Posterior vena cava (tissue), 2 donors: ENCODE results near the gene HTR5A. TPM values are rescaled to one million over a fixed set of nuclear protein-coding genes. Genes with fewer than 3 reads are reported as not detected.

Experiments
- DNase-seq: peaks from one replicate; pipeline ENCODE4 v3.0.0-alpha.2; 2020; ENCODE audit warnings: low spot score
- intact Hi-C, 2 donors: fragments of 100-400 bp; cut with DNase I; formaldehyde crosslinking; loops; one replicate each; pipeline versions ENCODE4 v1.14.1 to v1.14.2; 2022 to 2023
- total RNA-seq, 2 donors: library from RNA; stranded (reverse); fragmentation: NEBNext Ultra II Directional; extraction: Animal tissue kit (Norgen Biotek cat#: 25700); gene quantifications; one replicate each; pipeline ENCODE4 v1.2.1, GENCODE V29; 2021
- donor health status: DM: yes; HTN: yes; CAD: no.
- donor health status: DM: yes; HTN: yes; CAD: no.

The HTR5A gene
- total RNA-seq, 2 donors from 2014 or later = not detected

GRCh38 chr7:155073922-155074321, 3.8 kb downstream of the HTR5A start:
- intact Hi-C loops = no loop called here
- DNase-seq = no peak

- intact Hi-C loops = no loop called here
- no peak for DNase-seq
Measured at GRCh38 chr7:155084021-155084420, 13.9 kb downstream of the HTR5A start.

GRCh38 chr7:155084969-155085368, 14.8 kb downstream of the HTR5A start:
- no peak for DNase-seq
- intact Hi-C loops = no loop called here

GRCh38 chr7:155090684-155091083, 20.6 kb downstream of the HTR5A start:
- intact Hi-C loops = no loop called here
- no peak for DNase-seq

GRCh38 chr7:155093596-155093995, 23.5 kb downstream of the HTR5A start:
- no peak for DNase-seq
- intact Hi-C loops = no loop called here

GRCh38 chr7:155094636-155095135, 24.6 kb downstream of the HTR5A start:
- intact Hi-C loops = no loop called here
- no peak for DNase-seq

- intact Hi-C loops = no loop called here
- no peak for DNase-seq
Measured at GRCh38 chr7:155097338-155097737, 27.2 kb downstream of the HTR5A start.

- no peak for DNase-seq
- intact Hi-C loops = no loop called here
Measured at GRCh38 chr7:155103839-155104238, 33.7 kb downstream of the HTR5A start.

- no peak for DNase-seq
- intact Hi-C loops = no loop called here
Measured at GRCh38 chr7:155104913-155105312, 34.8 kb downstream of the HTR5A start.

GRCh38 chr7:155106356-155106755, 36.2 kb downstream of the HTR5A start:
- no peak for DNase-seq
- intact Hi-C loops = no loop called here

- no peak for DNase-seq
- intact Hi-C loops = no loop called here
Measured at GRCh38 chr7:155107126-155107525, 37.0 kb downstream of the HTR5A start.

GRCh38 chr7:155108144-155108901, 38.2 kb downstream of the HTR5A start:
- DNase-seq = no peak
- intact Hi-C loops = no loop called here

GRCh38 chr7:155109121-155109520, 39.0 kb downstream of the HTR5A start:
- intact Hi-C loops = no loop called here
- no peak for DNase-seq

GRCh38 chr7:155115288-155115687, 45.2 kb downstream of the HTR5A start:
- intact Hi-C loops = no loop called here
- DNase-seq = no peak

- intact Hi-C loops = no loop called here
- no peak for DNase-seq
Measured at GRCh38 chr7:155119801-155120382, 49.8 kb downstream of the HTR5A start.

GRCh38 chr7:155120460-155120859, 50.3 kb downstream of the HTR5A start:
- intact Hi-C loops = no loop called here
- DNase-seq = no peak

- intact Hi-C loops = no loop called here
- no peak for DNase-seq
Measured at GRCh38 chr7:155122831-155123230, 52.7 kb downstream of the HTR5A start.

GRCh38 chr7:155123413-155123812, 53.3 kb downstream of the HTR5A start:
- no peak for DNase-seq
- intact Hi-C loops = no loop called here

GRCh38 chr7:155124706-155125105, 54.6 kb downstream of the HTR5A start:
- no peak for DNase-seq
- intact Hi-C loops = no loop called here

- intact Hi-C loops = no loop called here
- no peak for DNase-seq
Measured at GRCh38 chr7:155129186-155129585, 59.1 kb downstream of the HTR5A start.

- intact Hi-C loops = no loop called here
Measured at GRCh38 chr7:155129789-155130188, 59.7 kb downstream of the HTR5A start.

More at GRCh38 chr7:155129789-155130188, 59.7 kb downstream of the HTR5A start:
- DNase-seq = no peak
